CD14-positive monocyte (primary cell): ENCODE measurements around the gene GMDS. TPM values are rescaled to one million over a fixed set of nuclear protein-coding genes. Genes with fewer than 3 reads are reported as not detected.
"Not testable (repeated sequence)": the region's sequence is repeated elsewhere in the genome, so short reads cannot be mapped to it uniquely, and the experiment has no call there.

Experiments
- DNase-seq, 3 donors: peaks; one replicate each; pipeline ENCODE4 v3.0.0-alpha.2; 2011 to 2022
- H2AFZ ChIP-seq: 2 replicates; pipeline ENCODE4 v1.6.0; 2012; ENCODE audit warnings: mild to moderate bottlenecking, low read depth, low read length, inconsistent platforms; ENCODE audit not compliant: insufficient read depth, poor library complexity, severe bottlenecking
- H3K27ac ChIP-seq, 2 donors: 1 replicate in 1 of 2; 2 replicates in 1 of 2; pipeline ENCODE4 v1.5.1; 2012 to 2013; ENCODE audit warnings: low read length in 2 of 2, control low read depth in 1 of 2, inconsistent platforms in 1 of 2, low read depth in 1 of 2, mild to moderate bottlenecking in 1 of 2
- H3K27me3 ChIP-seq, 2 donors: one replicate each; pipeline versions ENCODE4 v1.6.0 to v1.6.1; 2011 to 2013; ENCODE audit warnings: low read length in 2 of 2; ENCODE audit not compliant: control insufficient read depth in 2 of 2, insufficient read depth in 2 of 2
- H3K36me3 ChIP-seq, 2 donors: replicated peaks in 1 of 2; 1 replicate in 1 of 2; 2 replicates in 1 of 2; pipeline versions ENCODE4 v1.5.1 to v1.6.1; 2012 to 2013; ENCODE audit warnings: low read length in 2 of 2, control low read depth in 1 of 2, inconsistent platforms in 1 of 2, mild to moderate bottlenecking in 1 of 2; ENCODE audit not compliant: insufficient read depth in 2 of 2, control insufficient read depth in 1 of 2
- H3K4me1 ChIP-seq, 2 donors: 1 replicate in 1 of 2; 2 replicates in 1 of 2; pipeline versions ENCODE4 v1.5.1 to v1.6.1; 2012 to 2013; ENCODE audit warnings: low read length in 2 of 2, control low read depth in 1 of 2, inconsistent platforms in 1 of 2, mild to moderate bottlenecking in 1 of 2, moderate library complexity in 1 of 2; ENCODE audit not compliant: insufficient read depth in 2 of 2, control insufficient read depth in 1 of 2
- H3K4me2 ChIP-seq: replicated peaks from 2 replicates; pipeline ENCODE3; 2012; ENCODE audit warnings: low read length, moderate library complexity, mild to moderate bottlenecking; ENCODE audit not compliant: poor library complexity, severe bottlenecking; ENCODE audit errors: extremely low read depth
- H3K4me3 ChIP-seq, 3 experiments: fragments of 200-600 bp in 1 of 3; sonication (generic) in 1 of 3; replicated peaks in 1 of 3; 1 replicate in 2 of 3; 2 replicates in 1 of 3; pipeline ENCODE4 v1.5.1; 2011 to 2013; ENCODE audit warnings: low read length in 3 of 3, mild to moderate bottlenecking in 3 of 3, control low read depth in 2 of 3, low read depth in 2 of 3, inconsistent platforms in 1 of 3, moderate library complexity in 1 of 3
- H3K79me2 ChIP-seq: 2 replicates; pipeline ENCODE4 v1.6.0; 2012; ENCODE audit warnings: mild to moderate bottlenecking, control low read depth, inconsistent platforms, low read length, moderate library complexity; ENCODE audit not compliant: insufficient read depth
- H3K9ac ChIP-seq: 2 replicates; pipeline ENCODE4 v1.6.0; 2017; ENCODE audit warnings: low read length, mild to moderate bottlenecking; ENCODE audit not compliant: insufficient read depth, poor library complexity, severe bottlenecking
- H3K9me3 ChIP-seq, 2 donors: replicated peaks in 1 of 2; 1 replicate in 1 of 2; 2 replicates in 1 of 2; pipeline versions ENCODE4 v1.5.1 to v1.6.1; 2012 to 2013; ENCODE audit warnings: low read length in 2 of 2, control low read depth in 1 of 2; ENCODE audit not compliant: control insufficient read depth in 1 of 2, insufficient read depth in 1 of 2
- H4K20me1 ChIP-seq: 2 replicates; pipeline ENCODE4 v1.6.0; 2012; ENCODE audit warnings: mild to moderate bottlenecking, low read length, control low read depth, moderate library complexity; ENCODE audit not compliant: insufficient read depth
- H3K27ac Mint-ChIP-seq, 7 donors: one replicate each; pipeline ENCODE4 v1.8.0; 2020; ENCODE audit warnings: mild to moderate bottlenecking in 7 of 7, mixed read lengths in 7 of 7, moderate library complexity in 6 of 7, inconsistent platforms in 2 of 7
- H3K27me3 Mint-ChIP-seq, 3 donors: one replicate each; pipeline ENCODE4 v1.8.0; 2021 to 2022; ENCODE audit warnings: low read depth in 3 of 3, mild to moderate bottlenecking in 3 of 3, mixed read lengths in 3 of 3, moderate library complexity in 3 of 3, inconsistent platforms in 1 of 3
- H3K36me3 Mint-ChIP-seq, 2 donors: one replicate each; pipeline ENCODE4 v1.8.0; 2020; ENCODE audit warnings: mixed read lengths in 2 of 2, inconsistent platforms in 1 of 2, mild to moderate bottlenecking in 1 of 2
- H3K4me1 Mint-ChIP-seq: one replicate; pipeline ENCODE4 v1.8.0; 2020; ENCODE audit warnings: mild to moderate bottlenecking, mixed read lengths
- H3K4me3 Mint-ChIP-seq, 2 donors: one replicate each; pipeline ENCODE4 v1.8.0; 2020; ENCODE audit warnings: mild to moderate bottlenecking in 2 of 2, mixed read lengths in 2 of 2, moderate library complexity in 1 of 2
- H3K9me3 Mint-ChIP-seq, 7 donors: one replicate each; pipeline ENCODE4 v1.8.0; 2020 to 2022; ENCODE audit warnings: mixed read lengths in 7 of 7, mild to moderate bottlenecking in 6 of 7, moderate library complexity in 6 of 7, inconsistent platforms in 2 of 7
- WGBS: methylation state at CpG from one replicate; pipeline ENCODE4 v1.1.5; 2013; ENCODE audit warnings: missing lambda C conversion rate; ENCODE audit not compliant: insufficient coverage; 5-methylcytosine and 5-hydroxymethylcytosine counted together
- intact Hi-C, 2 donors: fragments of 100-400 bp; cut with micrococcal nuclease; formaldehyde crosslinking; loops; one replicate each; pipeline versions ENCODE4 v1.15.0 to v1.15.1; 2023
- polyA plus RNA-seq, 3 donors: library from polyadenylated mRNA; depleted of rRNA in 1 of 3; unstranded in 2 of 3; stranded (reverse) in 1 of 3; fragments of 300-500 nt in 2 of 3; fragments of >200 nt in 1 of 3; fragmentation: Illumina TruSeq in 2 of 3; gene quantifications; 1 replicate in 2 of 3; 2 replicates in 1 of 3; pipeline ENCODE4 v1.2.3, GENCODE V29; 2012 to 2021
- TF ChIP-seq, protein P1 (sequence below): fragments of 200-600 bp; IDR thresholded peaks from one replicate; pipeline ENCODE4 v1.8.0; 2022; ENCODE audit warnings: antibody characterized with exemption, mild to moderate bottlenecking

GMDS gene
- polyA plus RNA-seq, 3 donors = 10.5 to 19.9 (median 17.6) TPM

DNA sequence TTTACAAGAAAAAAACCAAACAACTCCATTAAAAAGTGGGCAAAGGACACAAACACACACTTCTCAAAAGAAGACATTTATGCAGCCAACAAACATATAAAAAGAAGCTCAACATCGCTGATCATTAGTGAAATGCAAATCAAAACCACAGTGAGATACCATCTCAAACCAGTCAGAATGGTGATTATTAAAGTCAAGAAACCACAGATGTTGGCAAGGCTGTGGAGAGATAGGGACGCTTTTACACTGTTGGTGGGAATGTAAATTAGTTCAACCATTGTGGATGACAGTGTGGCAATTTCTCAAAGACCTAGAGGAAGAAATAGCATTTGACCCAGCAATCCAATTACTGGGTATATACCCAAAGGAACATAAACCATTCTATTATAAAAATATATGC, 554.7 kb downstream of the GMDS start:
- H3K9ac ChIP-seq = not testable (repeated sequence)

DNA sequence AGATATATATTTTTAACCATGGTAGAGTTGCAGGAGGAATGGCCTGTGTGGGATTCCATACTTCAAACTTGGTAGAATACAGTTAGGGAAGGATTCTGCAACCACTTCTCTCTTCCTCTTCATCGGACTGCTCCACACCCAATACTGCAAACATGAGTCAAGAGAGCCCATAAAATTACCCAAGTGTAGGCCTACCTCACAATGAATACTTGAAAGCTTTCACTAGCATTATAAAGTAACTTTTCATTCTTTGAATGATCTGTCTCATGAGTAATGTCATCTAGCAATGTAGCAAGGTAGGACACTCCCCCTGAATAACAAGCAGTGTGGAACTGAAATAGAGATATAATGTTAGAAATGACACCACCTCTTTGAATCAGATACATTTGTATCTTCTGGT, 556.3 kb downstream of the GMDS start:
- Histone ChIP-seq H3K9me3 (peaks cover 0 to 4% of the 10 kb centered on the region in 2 donors), H3K4me1 (peaks cover 4 to 10% of the 10 kb centered on the region in 2 donors), H3K4me2 (no peak overlapping the region), H3K27ac (no peak overlapping the region), H3K36me3 (no peaks in the 10 kb centered on the region), H3K27me3 (no peaks in the 10 kb centered on the region), H2AFZ (no peak overlapping the region), H4K20me1 (no peaks in the 10 kb centered on the region), H3K9ac (no peak overlapping the region), H3K79me2 (no peaks in the 10 kb centered on the region), H3K4me3 (no peak overlapping the region)
- DNase-seq = peak in 2 of 3 donors; percentile 6 to 34
- no peak overlapping the region for H3K27ac Mint-ChIP-seq
- peaks cover 0 to 11% of the 10 kb centered on the region in 2 donors for H3K36me3 Mint-ChIP-seq
- H3K4me3 Mint-ChIP-seq = no peak overlapping the region
- peaks cover 0 to 10% (median 4%) of the 10 kb centered on the region in 7 donors for H3K9me3 Mint-ChIP-seq
- TF ChIP-seq, protein P1, sequence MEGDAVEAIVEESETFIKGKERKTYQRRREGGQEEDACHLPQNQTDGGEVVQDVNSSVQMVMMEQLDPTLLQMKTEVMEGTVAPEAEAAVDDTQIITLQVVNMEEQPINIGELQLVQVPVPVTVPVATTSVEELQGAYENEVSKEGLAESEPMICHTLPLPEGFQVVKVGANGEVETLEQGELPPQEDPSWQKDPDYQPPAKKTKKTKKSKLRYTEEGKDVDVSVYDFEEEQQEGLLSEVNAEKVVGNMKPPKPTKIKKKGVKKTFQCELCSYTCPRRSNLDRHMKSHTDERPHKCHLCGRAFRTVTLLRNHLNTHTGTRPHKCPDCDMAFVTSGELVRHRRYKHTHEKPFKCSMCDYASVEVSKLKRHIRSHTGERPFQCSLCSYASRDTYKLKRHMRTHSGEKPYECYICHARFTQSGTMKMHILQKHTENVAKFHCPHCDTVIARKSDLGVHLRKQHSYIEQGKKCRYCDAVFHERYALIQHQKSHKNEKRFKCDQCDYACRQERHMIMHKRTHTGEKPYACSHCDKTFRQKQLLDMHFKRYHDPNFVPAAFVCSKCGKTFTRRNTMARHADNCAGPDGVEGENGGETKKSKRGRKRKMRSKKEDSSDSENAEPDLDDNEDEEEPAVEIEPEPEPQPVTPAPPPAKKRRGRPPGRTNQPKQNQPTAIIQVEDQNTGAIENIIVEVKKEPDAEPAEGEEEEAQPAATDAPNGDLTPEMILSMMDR = no peak
- peaks cover 0 to 5% (median 0%) of the 10 kb centered on the region in 3 donors for H3K27me3 Mint-ChIP-seq
- H3K4me1 Mint-ChIP-seq = peaks cover 18% of the 10 kb centered on the region
- no CpG with 5 or more reads among the region's 1 CpG for WGBS
- intact Hi-C loops = no loop called here

More for the DNA sequence above, 554.7 kb downstream of the GMDS start:
- intact Hi-C loops, H3K9me3 ChIP-seq, H3K27me3 Mint-ChIP-seq, H3K79me2 ChIP-seq, H3K4me3 Mint-ChIP-seq, H3K36me3 ChIP-seq, DNase-seq, H3K27ac Mint-ChIP-seq, H3K4me3 ChIP-seq, H3K27ac ChIP-seq, H3K27me3 ChIP-seq, H4K20me1 ChIP-seq, H2AFZ ChIP-seq, H3K4me1 ChIP-seq, H3K4me2 ChIP-seq: not testable (repeated sequence)
- H3K9me3 Mint-ChIP-seq = peaks cover 0 to 10% (median 4%) of the 10 kb centered on the region in 7 donors
- peaks cover 18% of the 10 kb centered on the region for H3K4me1 Mint-ChIP-seq
- peaks cover 0 to 11% of the 10 kb centered on the region in 2 donors for H3K36me3 Mint-ChIP-seq
- WGBS = 80% methylated on average over 1 of the region's 2 CpGs
